CD4-positive, alpha-beta T cell treated with Interleukin-12 subunit alpha and Interleukin-12 subunit beta, for 1 hour (primary cell): Measurements from ENCODE around the gene PARD3B.

Source experiments
- DNase-seq: peaks from one replicate; pipeline ENCODE4 v3.0.0-alpha.2; 2020

Gene PARD3B

GRCh38 chr2:205297368-205297767, 752.1 kb downstream of the PARD3B start:
- DNase-seq: no peak

GRCh38 chr2:205297846-205298245, 752.6 kb downstream of the PARD3B start:
- DNase-seq: no peak

GRCh38 chr2:205311201-205311600, 765.9 kb downstream of the PARD3B start:
- no peak for DNase-seq

GRCh38 chr2:205321231-205321630, 776.0 kb downstream of the PARD3B start:
- DNase-seq: no peak

GRCh38 chr2:205323929-205324328, 778.7 kb downstream of the PARD3B start:
- no peak for DNase-seq

- no peak for DNase-seq
These were observed 779.1 kb downstream of the PARD3B start for GRCh38 chr2:205324355-205324754.

- DNase-seq: no peak
These were observed 788.1 kb downstream of the PARD3B start for GRCh38 chr2:205333351-205333750.

- DNase-seq: no peak
These were observed 792.0 kb downstream of the PARD3B start for GRCh38 chr2:205337274-205337673.

- no peak for DNase-seq
These were observed 792.9 kb downstream of the PARD3B start for GRCh38 chr2:205338156-205338555.

- no peak for DNase-seq
These were observed 797.8 kb downstream of the PARD3B start for GRCh38 chr2:205343103-205343502.

GRCh38 chr2:205346649-205347048, 801.4 kb downstream of the PARD3B start:
- DNase-seq: no peak

- DNase-seq: no peak
These were observed 802.6 kb downstream of the PARD3B start for GRCh38 chr2:205347899-205348298.

GRCh38 chr2:205352094-205352493, 806.8 kb downstream of the PARD3B start:
- DNase-seq: no peak

GRCh38 chr2:205352593-205352992, 807.3 kb downstream of the PARD3B start:
- no peak for DNase-seq

- no peak for DNase-seq
These were observed 812.5 kb downstream of the PARD3B start for GRCh38 chr2:205357732-205358131.

- DNase-seq: no peak
These were observed 813.1 kb downstream of the PARD3B start for GRCh38 chr2:205358351-205358815.

- DNase-seq: no peak
These were observed 816.0 kb downstream of the PARD3B start for GRCh38 chr2:205361272-205361671.

GRCh38 chr2:205361970-205362369, 816.7 kb downstream of the PARD3B start:
- DNase-seq: no peak

GRCh38 chr2:205364261-205364660, 819.0 kb downstream of the PARD3B start:
- DNase-seq: no peak

- DNase-seq: no peak
These were observed 821.2 kb downstream of the PARD3B start for GRCh38 chr2:205366336-205367060.

- DNase-seq: no peak
These were observed 822.2 kb downstream of the PARD3B start for GRCh38 chr2:205367331-205367935.

- no peak for DNase-seq
These were observed 824.5 kb downstream of the PARD3B start for GRCh38 chr2:205369813-205370212.

GRCh38 chr2:205370726-205371125, 825.5 kb downstream of the PARD3B start:
- DNase-seq: no peak

- no peak for DNase-seq
These were observed 826.9 kb downstream of the PARD3B start for GRCh38 chr2:205372141-205372540.
